Epidermal melanocyte (primary cell): Measurements from ENCODE around the gene CIC.
A peak's percentile ranks its signal among the peaks of the same experiment; 100 is the strongest.

Experiments used
- DNase-seq: peaks from one replicate; pipeline ENCODE4 v3.0.0; 2011; ENCODE audit warnings: low spot score; ENCODE audit not compliant: insufficient read length

The CIC gene

DNA sequence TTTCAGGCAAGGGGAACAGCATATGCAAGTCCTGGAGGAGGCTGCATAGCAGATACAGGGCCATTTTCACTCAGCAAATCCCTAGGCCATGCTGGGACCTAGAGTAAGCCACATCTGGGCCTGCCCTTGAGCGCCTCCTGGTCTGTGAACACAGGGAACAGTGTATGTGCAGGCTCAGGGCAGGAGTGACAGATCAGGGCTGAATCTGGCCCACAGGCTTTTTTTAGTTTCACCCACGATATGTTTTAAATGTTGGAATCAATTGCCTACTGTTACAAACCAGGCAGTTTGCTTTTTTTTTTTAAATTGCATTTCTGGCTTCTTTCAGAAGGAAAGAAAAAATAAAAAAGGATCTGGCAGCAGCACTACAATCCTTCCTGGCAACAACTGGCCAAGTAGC is 42.6 kb downstream of the CIC start:
- peak; percentile 96 for DNase-seq

DNA sequence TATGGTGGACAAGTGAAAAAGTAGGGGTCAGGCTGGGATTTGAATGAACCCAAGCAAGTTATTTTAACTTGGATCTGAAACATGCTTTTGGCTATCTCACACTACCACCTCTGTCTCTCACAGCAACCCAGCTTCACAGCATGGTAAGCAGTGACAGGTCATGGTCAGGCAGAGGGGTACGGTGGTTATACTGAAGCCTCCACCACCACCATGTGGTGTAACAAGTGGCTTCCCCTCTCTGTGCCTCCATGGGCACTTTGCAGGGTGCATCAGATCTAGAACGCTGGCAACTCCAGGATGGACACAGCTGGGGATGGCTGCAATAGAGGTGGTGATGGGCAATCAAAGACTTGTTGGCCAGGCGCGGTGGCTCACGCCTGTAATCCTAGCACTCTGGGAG is 43.3 kb downstream of the CIC start:
- DNase-seq = no peak

DNA sequence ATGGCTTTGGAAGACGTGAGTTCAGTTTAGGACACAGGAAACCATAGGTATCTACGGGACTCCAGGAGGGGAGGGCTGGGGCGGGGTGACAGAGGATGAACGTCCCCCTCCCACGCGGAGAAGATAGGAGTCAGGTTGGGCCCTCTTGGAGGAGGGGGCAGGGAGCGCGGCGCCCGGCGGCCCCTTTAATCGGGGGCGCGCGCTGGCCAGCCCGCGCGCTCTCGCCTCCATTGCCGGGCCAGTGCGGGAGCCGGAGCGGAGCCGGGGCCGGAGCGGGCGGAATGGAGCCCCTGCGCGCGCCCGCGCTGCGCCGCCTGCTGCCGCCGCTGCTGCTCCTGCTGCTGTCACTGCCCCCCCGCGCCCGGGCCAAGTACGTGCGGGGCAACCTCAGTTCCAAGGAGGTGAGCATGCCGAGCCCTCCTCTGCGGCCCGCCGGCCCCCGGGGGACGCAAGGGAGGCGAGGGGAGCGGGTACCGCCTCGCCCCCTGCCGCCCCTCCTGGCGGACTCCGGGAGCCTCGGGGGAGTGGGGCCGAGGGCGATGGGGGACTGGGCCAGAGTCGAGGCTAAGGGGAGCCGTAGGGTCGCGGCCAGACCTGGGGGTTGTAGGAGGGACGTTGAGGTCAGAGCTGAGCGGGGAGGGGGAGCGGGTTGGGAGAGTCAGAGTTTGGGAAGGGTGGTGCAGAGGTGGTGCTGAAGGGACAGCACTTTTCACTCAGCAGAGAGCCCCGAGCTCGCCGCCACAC is 44.2 kb downstream of the CIC start, which contains the start of gene TMEM145:
Gene TMEM145, plus strand, starts transcription at position 214 of the 744 bp plus-strand sequence. Its CDS starts 68 bp downstream, at position 282.
- DNase-seq = peak; percentile 74

DNA sequence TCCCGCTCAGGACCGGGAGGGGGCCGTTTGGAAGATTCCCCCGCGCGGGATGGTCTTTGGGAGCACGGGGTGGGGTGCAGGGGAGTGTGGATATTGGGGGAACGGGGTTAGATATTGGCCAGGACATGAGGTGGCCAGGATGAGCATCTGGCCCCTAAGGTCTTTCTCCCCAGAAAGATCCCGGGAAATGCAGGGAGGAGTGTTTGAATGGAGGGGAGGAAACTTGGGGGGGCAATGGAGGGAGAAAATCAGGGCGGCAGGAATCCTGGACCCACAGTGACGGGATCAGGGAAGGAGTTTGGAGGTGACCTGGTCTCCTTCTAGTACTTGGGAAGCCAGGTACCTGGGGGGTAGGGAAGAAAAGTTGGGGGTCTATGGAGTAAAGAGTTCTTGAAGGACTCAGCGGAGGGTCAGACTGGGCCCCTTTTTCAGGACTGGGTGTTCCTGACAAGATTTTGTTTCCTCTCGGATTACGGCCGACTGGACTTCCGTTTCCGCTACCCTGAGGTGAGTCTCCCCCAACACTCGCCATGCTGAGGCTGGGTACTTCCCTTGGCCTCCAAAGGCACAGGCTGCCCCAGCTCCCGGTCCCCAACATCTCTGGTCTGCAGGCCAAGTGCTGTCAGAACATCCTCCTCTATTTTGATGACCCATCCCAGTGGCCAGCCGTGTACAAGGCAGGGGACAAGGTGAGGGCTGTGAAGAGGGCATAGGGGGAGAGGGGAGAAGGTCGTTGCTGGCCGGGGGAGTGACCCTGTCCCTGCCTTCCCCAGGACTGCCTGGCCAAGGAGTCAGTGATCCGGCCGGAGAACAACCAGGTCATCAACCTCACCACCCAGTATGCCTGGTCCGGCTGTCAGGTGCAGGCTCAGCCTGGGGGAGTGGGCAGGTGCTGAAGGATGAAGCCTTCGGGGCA is 45.0 kb downstream of the CIC start:
- DNase-seq = no peak

DNA sequence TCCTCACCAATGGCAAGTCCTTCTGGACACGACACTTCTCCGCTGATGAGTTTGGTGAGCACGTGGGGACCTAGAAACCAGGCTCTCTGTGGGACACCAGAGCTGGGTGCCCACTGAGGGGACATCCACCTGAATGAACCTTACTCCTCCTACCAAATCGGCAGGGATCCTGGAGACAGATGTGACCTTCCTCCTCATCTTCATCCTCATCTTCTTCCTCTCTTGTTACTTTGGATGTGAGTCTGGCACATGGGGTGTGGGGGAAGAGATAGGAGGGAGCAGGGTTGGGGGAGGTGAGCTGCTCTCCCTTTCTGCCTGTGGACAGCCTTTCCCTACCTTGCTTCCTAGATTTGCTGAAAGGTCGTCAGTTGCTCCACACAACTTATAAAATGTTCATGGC is 46.0 kb downstream of the CIC start:
- DNase-seq = no peak

DNA sequence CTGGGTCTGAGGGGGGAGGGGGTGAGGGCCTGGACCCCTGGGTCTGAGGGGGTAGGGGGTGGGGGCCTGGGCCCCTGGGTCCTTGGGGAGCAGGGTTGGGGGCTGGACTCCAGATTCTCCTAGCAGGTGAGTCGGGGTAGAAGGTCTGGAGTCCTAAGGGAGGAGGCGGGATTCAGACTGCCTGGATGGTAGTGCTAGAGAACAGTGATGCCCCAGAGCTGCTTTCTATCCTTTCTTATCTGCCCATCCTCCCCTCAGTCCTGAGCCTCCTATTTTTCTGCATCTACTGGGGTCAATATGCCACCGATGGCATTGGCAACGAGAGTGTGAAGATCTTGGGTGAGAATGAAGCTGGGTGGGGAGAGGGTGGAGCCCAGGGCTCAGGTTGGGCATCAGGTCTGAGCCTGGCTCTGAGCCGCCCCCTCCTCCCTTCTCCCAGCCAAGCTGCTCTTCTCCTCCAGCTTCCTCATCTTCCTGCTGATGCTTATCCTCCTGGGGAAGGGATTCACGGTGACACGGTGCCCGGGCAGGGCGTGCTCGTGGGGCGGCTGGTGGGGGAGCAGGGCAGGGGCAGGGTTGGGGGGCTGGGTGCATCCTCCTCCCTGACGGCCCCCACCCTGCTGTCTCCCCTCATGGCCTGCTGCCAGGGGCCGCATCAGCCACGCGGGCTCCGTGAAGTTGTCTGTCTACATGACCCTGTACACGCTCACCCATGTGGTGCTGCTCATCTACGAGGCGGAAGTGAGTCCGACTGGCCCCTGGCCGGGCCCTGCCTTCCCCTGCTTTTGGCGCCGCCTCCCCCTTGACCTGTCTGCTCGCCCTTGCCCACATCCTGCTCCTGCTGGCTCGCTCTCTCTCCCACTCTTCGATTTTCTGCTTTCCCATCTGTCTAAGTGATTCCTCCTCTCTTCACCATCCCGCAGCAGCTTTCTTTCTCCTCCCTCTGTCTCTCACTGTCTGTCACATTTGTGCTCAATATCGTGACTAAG is 47.5 kb downstream of the CIC start:
- DNase-seq = no peak

DNA sequence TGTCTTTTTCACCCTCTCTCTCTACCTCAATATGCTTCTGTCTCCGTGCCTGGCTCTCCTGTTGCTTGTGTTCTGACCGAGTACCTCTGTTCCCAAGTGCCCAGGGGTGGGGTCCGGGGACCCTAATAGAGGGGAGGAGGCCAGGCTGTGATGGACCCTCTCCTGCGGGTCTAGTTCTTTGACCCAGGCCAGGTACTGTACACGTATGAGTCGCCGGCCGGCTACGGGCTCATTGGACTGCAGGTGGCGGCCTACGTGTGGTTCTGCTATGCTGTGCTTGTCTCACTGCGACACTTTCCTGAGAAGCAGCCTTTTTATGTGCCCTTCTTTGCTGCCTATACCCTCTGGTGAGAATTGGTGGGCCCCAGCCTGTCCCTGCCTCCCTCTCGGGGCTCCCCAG is 48.5 kb downstream of the CIC start:
- no peak for DNase-seq

DNA sequence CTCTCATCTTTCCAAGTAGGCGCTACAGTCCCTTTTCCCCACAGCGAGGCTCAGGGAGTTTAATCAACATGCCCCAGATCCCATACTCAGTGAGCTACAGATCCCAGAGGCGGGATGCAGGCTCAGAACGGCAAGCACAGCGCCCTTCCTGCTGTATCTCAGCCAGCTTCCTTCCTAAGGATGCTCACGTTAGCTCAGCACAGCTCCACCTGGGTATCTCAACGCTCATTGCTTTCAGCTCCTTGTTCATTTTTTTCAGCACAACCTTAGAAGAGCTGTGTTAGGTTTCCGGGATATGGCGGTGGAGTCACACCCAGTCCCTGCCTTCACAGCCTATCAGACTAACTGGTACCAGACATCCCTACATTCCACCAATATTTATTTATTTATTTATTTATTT is 53.3 kb downstream of the CIC start:
- DNase-seq = no peak

DNA sequence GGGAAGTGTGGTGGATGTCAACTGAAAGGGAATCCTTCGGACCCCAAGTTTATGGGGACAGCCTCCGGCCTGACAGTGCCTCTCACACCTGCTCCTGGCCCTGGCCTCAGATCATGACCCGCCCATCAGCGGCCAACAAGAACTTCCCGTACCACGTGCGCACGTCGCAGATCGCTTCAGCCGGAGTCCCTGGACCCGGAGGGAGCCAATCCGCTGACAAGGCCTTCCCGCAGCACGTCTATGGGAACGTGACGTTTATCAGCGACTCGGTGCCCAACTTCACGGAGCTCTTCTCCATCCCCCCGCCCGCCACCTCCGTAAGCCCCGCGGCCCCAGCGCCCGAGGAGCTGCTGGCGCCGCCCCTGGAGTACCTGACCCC is 54.4 kb downstream of the CIC start:
- no peak for DNase-seq

DNA sequence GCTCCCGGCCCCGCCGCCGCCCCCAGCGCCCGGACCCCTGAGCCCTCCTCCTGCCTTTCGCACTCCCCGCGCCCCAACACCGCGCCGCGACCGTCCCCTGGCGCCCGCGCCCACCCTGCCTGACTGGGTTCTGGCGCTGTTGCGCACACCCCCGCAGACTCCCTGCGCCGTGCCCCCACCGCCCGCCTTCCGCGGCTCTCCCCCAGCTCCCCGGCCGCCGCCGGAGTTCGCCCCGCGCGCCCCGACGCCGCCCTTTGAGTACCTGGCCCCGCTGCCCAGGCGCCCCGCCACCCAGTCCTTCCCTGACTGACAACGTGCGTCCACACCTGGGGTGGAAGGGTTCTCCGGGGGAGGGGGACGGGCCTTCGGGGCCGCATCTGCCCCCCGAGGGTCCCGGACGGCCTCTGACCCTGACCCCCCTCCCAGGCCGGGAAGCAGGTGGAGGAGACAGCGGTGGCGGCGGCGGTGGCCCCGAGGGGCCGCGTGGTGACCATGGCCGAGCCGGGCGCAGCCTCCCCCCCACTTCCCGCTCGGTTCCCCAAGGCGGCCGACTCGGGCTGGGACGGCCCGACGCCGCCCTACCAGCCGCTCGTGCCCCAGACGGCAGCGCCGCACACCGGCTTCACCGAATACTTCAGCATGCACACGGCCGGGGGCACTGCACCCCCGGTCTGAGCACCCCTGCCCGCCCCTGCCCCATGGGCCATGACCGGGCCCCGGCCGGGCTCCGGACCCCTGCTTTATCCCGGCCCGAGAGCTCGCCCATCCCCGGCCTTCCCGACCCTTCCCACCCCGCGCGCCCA is 55.0 kb downstream of the CIC start:
- DNase-seq = no peak

DNA sequence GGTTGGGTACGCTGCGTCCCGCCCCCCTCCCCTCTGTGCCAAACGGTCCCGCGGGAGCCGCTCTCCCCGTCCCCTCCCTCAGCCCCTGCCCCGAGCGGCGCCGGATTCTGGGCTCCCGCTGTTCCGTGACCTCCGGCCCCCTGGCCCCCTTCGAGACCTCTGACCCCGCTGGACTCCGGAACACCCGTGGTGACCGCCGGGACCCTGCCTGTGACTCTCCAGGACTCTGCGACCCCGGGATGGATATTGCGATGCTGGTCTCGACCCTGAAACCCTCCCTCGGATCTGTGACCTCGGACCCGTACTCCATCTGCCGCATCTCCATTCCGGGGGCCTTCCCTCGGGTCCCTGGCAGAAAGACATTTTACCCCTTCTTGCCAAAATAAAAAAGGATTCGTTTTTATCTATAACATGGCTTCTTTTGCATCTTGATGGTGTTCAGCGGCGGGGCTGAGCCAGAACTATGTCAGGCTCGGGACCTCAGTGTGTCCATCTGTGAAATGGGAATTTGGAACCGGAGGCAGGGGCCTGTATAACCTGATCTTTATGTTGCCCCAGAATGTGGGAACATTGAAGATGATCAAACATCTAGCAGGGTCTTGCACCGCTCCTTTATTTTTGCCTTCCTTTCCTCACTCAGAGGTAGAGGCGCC is 55.7 kb downstream of the CIC start:
- no peak for DNase-seq

DNA sequence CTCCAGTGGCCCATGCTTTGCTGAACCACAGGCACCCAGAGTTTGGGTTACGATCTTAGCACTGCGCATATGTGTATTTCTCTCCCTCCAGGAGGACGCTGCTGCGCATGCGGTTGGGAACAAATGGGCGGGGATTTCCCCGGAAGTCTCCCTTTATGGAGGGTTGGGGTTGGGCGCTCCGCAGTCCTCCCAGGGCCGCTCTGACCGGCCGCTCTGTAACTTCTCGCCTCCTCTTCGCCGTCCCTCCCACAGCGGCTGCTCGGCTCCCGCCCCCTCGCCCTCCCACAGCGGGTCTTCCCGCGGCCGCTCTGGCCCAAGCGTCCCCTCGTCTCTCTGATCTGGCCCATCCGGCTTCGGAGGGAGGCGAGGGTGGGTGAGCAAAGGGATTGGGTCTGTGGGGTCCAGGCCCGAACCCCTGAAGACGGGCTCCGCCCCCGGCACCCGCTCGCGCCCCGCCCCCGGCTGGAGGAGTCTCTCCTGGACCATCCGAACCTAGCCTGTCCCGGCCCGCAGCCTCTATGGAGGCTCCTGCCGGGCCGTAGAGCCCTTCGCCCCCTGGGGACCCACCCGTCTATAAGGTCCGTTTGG is 56.4 kb downstream of the CIC start, which contains the start of gene MEGF8:
Gene MEGF8, plus strand, starts transcription at position 328 of the 588 bp plus-strand sequence. CDS start 609 bp downstream, outside the sequence.
- DNase-seq = peak; percentile 97

DNA sequence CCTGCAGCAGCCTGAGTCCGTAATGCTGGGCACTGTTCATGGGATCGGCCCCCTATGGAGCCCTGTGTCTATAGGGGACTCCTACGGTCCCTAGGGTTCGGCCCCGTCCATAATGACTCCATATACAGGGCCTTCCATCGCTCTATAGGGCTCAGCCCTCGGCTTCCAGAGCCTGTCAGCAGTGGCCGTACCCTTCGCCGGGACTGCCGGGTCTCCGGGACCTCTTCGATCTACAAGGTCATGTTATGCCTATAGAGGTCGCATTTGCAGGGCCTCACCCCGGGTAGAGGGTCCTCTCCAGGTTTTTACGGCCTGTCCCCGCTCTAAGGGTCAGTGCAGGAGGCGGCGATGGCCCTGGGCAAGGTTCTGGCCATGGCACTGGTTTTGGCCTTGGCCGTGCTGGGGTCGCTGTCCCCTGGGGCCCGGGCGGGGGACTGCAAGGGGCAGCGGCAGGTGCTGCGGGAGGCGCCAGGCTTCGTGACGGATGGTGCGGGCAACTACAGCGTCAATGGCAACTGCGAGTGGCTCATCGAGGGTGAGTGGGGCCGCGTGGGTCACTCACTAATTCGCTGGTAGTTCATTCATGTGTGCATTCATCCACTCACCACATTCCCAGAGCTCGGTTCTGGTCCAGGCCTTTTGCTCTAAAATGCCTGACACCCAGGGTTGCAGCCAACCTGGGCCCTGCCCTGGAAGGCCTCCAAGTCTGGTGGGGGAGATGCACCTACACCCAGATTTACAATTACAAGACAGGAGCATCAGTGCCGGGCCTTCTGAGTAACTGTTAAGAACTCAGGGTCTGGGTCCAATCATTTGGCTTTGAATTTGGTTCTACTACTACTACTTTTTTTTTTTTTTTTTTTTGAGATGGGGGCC is 57.1 kb downstream of the CIC start:
- peak; percentile 15 for DNase-seq

DNA sequence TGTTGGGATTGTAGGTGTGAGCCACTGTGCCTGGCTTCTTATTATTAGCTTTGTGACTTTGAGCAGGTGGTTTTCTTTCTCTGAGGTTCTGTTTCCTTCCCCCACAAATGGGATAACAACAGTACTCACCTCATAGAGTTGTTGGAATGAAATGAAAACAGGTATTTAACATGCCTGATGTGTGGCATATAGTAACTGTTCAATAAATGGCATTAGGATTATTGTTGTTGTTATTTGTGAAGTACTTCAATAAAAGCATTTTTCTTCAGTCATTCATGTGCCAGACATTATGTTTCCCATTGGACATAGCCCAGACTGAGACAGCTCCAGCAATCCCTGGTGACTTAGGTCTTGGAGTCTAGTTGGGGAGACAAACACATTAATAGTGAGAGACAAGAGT is 57.9 kb downstream of the CIC start:
- DNase-seq = no peak

DNA sequence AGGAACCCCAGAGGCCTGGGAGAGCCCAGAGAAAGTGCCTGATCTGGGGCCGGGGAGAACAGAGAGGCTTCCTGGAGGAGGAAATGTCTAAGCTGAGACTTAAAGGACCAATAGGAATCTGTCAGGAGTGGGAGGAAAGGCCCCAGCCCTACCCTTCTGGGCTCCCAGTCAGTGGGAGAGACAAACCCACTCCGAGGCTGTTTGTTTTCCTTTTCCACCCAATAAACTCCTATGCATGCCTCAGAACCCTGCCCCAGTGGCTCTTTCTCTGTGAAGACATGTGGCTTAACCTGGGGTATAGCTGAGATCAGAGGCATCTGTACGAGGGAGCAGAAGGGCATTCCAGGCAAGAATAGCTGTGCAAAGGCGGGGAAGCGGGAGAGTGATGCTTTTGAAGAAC is 58.3 kb downstream of the CIC start:
- DNase-seq = no peak

DNA sequence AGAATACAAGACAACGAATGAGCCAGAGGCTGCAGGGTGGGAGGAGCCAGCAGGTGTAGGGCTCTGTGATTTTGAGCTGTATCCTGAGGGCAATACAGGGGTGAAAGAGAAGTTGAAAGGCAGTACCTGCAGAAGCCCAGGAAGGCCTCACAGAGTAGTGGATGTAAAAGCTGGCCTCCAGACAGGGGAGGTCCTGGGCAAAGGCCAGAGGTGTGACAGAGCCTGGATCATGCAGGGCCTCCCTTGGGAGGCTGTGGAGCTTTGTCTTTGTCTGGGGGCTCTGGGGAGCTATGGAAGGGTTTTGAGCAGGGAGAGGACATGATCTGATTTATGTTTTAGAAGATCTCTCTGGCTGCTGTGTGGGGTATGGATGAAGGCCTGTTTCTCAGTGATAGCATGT is 59.1 kb downstream of the CIC start:
- DNase-seq = no peak

DNA sequence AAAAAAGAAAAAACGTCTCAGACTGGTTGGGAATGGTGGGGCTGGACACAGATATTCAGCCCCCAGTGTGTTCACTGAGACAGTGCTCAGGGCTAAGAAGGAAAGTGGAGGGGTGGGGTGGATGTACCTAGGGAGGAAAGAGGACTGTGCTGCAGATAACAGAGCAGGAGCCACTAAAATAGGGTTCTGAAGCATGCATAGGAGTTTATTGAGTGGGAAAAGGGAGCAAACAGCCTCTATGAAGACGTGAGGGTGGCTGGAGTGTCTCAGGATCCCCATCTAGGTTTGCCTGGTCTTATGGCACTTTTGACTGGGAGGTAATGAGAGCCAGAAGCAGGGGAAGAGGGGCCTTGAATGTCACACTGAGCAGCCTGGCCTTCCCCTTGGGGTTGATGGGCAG is 59.8 kb downstream of the CIC start:
- DNase-seq = no peak

DNA sequence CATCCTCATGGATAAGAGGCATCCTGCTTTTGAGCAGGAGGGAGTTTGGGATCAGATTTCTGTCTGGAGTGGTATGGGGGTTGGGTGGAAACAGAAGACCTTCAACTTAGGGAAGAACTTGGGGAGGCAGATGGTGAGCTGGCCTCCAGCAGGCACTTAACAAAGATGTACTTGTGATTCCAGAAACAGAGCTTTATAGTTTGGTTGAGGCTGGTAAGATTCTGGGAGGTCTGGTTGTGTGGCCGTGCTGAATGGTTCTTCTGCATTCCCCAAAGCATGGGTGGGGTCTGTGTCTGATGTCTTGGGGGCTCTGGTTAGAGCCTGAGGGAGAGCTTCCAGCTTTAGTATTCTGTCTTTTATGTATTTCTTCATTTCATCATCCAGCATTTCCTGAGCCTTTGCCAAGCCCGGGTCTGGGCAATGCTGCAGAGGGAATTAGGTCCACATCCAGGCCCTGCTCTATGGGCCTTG is 61.2 kb downstream of the CIC start:
- DNase-seq = peak; percentile 90
